HG03060 (cell line): ENCODE results near the gene NMD3.

Source experiments
- ATAC-seq: cut with Tn5 transposase; IDR thresholded peaks from one replicate; pipeline ENCODE4 v1.9.1; 2021; ENCODE audit warnings: low read depth, moderate number of reproducible peaks; ENCODE audit not compliant: unreplicated experiment

The NMD3 gene

GRCh38 chr3:161230621-161231171 is 9.6 kb downstream of the NMD3 start:
- no peak for ATAC-seq

GRCh38 chr3:161231861-161232260 is 10.8 kb downstream of the NMD3 start:
- ATAC-seq = no peak

GRCh38 chr3:161233557-161233956 is 12.4 kb downstream of the NMD3 start:
- no peak for ATAC-seq

- ATAC-seq = no peak
These were observed 15.1 kb downstream of the NMD3 start for GRCh38 chr3:161236240-161236639.

- no peak for ATAC-seq
These were observed 18.6 kb downstream of the NMD3 start for GRCh38 chr3:161239700-161240099.

GRCh38 chr3:161244538-161244937 is 23.4 kb downstream of the NMD3 start:
- no peak for ATAC-seq

GRCh38 chr3:161247049-161247448 is 25.9 kb downstream of the NMD3 start:
- no peak for ATAC-seq

GRCh38 chr3:161250116-161250515 is 29.0 kb downstream of the NMD3 start:
- no peak for ATAC-seq

- no peak for ATAC-seq
These were observed 30.6 kb downstream of the NMD3 start for GRCh38 chr3:161251716-161252115.

- no peak for ATAC-seq
These were observed 31.0 kb downstream of the NMD3 start for GRCh38 chr3:161252143-161252542.

- ATAC-seq = no peak
These were observed 32.6 kb downstream of the NMD3 start for GRCh38 chr3:161253711-161254110.

GRCh38 chr3:161254861-161255260 is 33.8 kb downstream of the NMD3 start:
- no peak for ATAC-seq

- ATAC-seq = no peak
These were observed 41.9 kb downstream of the NMD3 start for GRCh38 chr3:161263057-161263456.

- no peak for ATAC-seq
These were observed 43.7 kb downstream of the NMD3 start for GRCh38 chr3:161264852-161265251.

- no peak for ATAC-seq
These were observed 44.9 kb downstream of the NMD3 start for GRCh38 chr3:161265916-161266571.

- no peak for ATAC-seq
These were observed 45.6 kb downstream of the NMD3 start for GRCh38 chr3:161266731-161267150.

GRCh38 chr3:161267646-161268045 is 46.5 kb downstream of the NMD3 start:
- ATAC-seq = no peak

GRCh38 chr3:161268601-161269000 is 47.5 kb downstream of the NMD3 start:
- ATAC-seq = no peak

GRCh38 chr3:161270991-161271390 is 49.9 kb downstream of the NMD3 start:
- no peak for ATAC-seq

GRCh38 chr3:161271646-161272045 is 50.5 kb downstream of the NMD3 start:
- no peak for ATAC-seq

- no peak for ATAC-seq
These were observed 51.4 kb downstream of the NMD3 start for GRCh38 chr3:161272524-161272923.

GRCh38 chr3:161273589-161274218 is 52.6 kb downstream of the NMD3 start:
- ATAC-seq = no peak
